ENCODE data around the gene RASA3. TPM values are rescaled to one million over a fixed set of nuclear protein-coding genes. Genes with fewer than 3 reads are reported as not detected.

Gene RASA3
- total and polyA plus RNA-seq, 2 of the 8 experiments (the other 6 are each of a cell fraction or from before 2014, with no cell fraction given), result 7.5 to 21.9 TPM

- FAIRE-seq, result no peak
- TF ChIP-seq TCF12 (IDR thresholded peaks at IDR 0.05; ENCODE audit: low read depth, low read length) (no peak), RFX5 (IDR thresholded peaks at IDR 0.05; ENCODE audit: borderline replicate concordance, low read depth, low read length) (no peak), USF2 (IDR thresholded peaks at IDR 0.05; ENCODE audit: low read length) (no peak), ATF2 (IDR thresholded peaks at IDR 0.05; ENCODE audit: low read length) (no peak), RNF2 (IDR thresholded peaks at IDR 0.05; ENCODE audit: borderline replicate concordance, low read depth, low read length, missing control alignments, poor library complexity, severe bottlenecking) (no peak), NANOG (IDR thresholded peaks at IDR 0.05; ENCODE audit: insufficient read depth, low read depth, low read length, poor library complexity, severe bottlenecking) (no peak), SP4 (IDR thresholded peaks at IDR 0.05; ENCODE audit: low read length) (no peak), BCL11A (IDR thresholded peaks at IDR 0.05; ENCODE audit: low read depth in 2 of 2, low read length in 2 of 2) (no peak), FOSL1 (IDR thresholded peaks at IDR 0.05; ENCODE audit: insufficient read depth, low read depth, low read length) (no peak), KDM4A (IDR thresholded peaks at IDR 0.05; ENCODE audit: low read depth, low read length, severe bottlenecking) (no peak), RBBP5 (IDR thresholded peaks at IDR 0.05; ENCODE audit: borderline replicate concordance, low read depth, low read length) (no peak)
These were observed 70.1 kb downstream of the RASA3 start for GRCh38 chr13:114062341-114062740.

More at GRCh38 chr13:114062341-114062740, 70.1 kb downstream of the RASA3 start:
- no peak overlapping the region for H3K4ac ChIP-seq (replicated peaks; ENCODE audit: insufficient read length, low read depth, low read length)
- no peak overlapping the region for H2BK20ac ChIP-seq (ENCODE audit: low read length)
- no peak overlapping the region for H2BK5ac ChIP-seq (ENCODE audit: low read depth, low read length)
- no peaks in the 10 kb centered on the region; a peak in 1 of 4 replicates for H3K9me3 ChIP-seq (ENCODE audit: insufficient read depth in 2 of 2, low read depth in 1 of 2, low read length in 1 of 2)
- no peak overlapping the region for H4K5ac ChIP-seq (ENCODE audit: insufficient read length, low read depth, low read length)
- no peak overlapping the region for H2AFZ ChIP-seq (ENCODE audit: low read length)
- H4K8ac ChIP-seq (ENCODE audit: extremely low read depth, insufficient read depth, low read length), result no peak overlapping the region; the same call in 1 of the 2 replicates
- no peaks in the 10 kb centered on the region for H3K36me3 ChIP-seq (ENCODE audit: control insufficient read depth in 2 of 4, insufficient read depth in 4 of 4, low read length in 3 of 4)
- H3K14ac ChIP-seq (ENCODE audit: insufficient read length), result no peak overlapping the region
- H2AK5ac ChIP-seq (ENCODE audit: low read depth, low read length), result no peak overlapping the region
- no peak overlapping the region for H4K91ac ChIP-seq (replicated peaks; ENCODE audit: insufficient read length, low read length)
- no peak overlapping the region for H3K23ac ChIP-seq (ENCODE audit: insufficient read length)
- 94% methylated on average over 30 of the region's 34 CpGs; no CpG with 5 or more reads in 1 of the 2 experiments for WGBS, 2 experiments (ENCODE audit: extremely low coverage in 1 of 2, insufficient coverage in 1 of 2, insufficient read length in 1 of 2, insufficient replicate concordance in 2 of 2, low coverage in 1 of 2, low lambda C conversion rate in 2 of 2, missing lambda C conversion rate in 1 of 2)
- no peak overlapping the region for H3K4me3 ChIP-seq (ENCODE audit: extremely low read depth in 1 of 4, insufficient read depth in 2 of 4, low read depth in 3 of 4, low read length in 4 of 4)
- CTCF ChIA-PET (ENCODE audit: partially characterized antibody), result no interaction called here
- H2BK15ac ChIP-seq (ENCODE audit: low read length), result no peak overlapping the region
- no peaks in the 10 kb centered on the region; the same call in 1 of the 2 replicates for H3K23me2 ChIP-seq (ENCODE audit: low read depth, low read length)
- DNase-seq (ENCODE audit: low read depth in 1 of 2, low spot score in 2 of 2), result no peak
- peaks cover 0 to 3% of the 10 kb centered on the region in 2 experiments for H4K20me1 ChIP-seq (replicated peaks in 1 of 2; ENCODE audit: control insufficient read depth in 1 of 2, insufficient read depth in 2 of 2, low read length in 2 of 2)
- H3K4me2 ChIP-seq (ENCODE audit: insufficient read depth in 1 of 2, low read depth in 2 of 2, low read length in 2 of 2), result no peak overlapping the region
- no peak overlapping the region for H3K56ac ChIP-seq (replicated peaks; ENCODE audit: insufficient read length, low read depth, low read length)
- no peaks in the 10 kb centered on the region for H3K27me3 ChIP-seq (replicated peaks in 1 of 4; ENCODE audit: control insufficient read depth in 3 of 4, extremely low read depth in 1 of 4, insufficient read depth in 3 of 4, low read length in 3 of 4)
- H3K79me2 ChIP-seq (ENCODE audit: control insufficient read depth in 1 of 2, insufficient read depth in 2 of 2, low read length in 2 of 2), result no peaks in the 10 kb centered on the region; a peak in 1 of 4 replicates
- H3K79me1 ChIP-seq (ENCODE audit: low read depth, low read length), result peaks cover 8% of the 10 kb centered on the region; the same call in 1 of the 2 replicates
- peaks cover 4 to 14% (median 13%) of the 10 kb centered on the region in 4 experiments for H3K4me1 ChIP-seq (replicated peaks in 1 of 4; ENCODE audit: control insufficient read depth in 3 of 4, insufficient read depth in 4 of 4, low read length in 3 of 4)
- H2BK120ac ChIP-seq (replicated peaks; ENCODE audit: low read depth, low read length), result no peak overlapping the region
- H3K9ac ChIP-seq (replicated peaks in 1 of 4; ENCODE audit: extremely low read depth in 1 of 4, low read depth in 3 of 4, low read length in 3 of 4), result no peak overlapping the region
- POLR2A ChIA-PET (ENCODE audit: partially characterized antibody), result no interaction called here
- no peak overlapping the region for H2BK12ac ChIP-seq (ENCODE audit: low read depth, low read length)
- no peak overlapping the region for H3K27ac ChIP-seq (ENCODE audit: low read depth, low read length)
- H3K18ac ChIP-seq (ENCODE audit: extremely low read depth, low read length), result no peak overlapping the region
